NCI-H774 (cell line): Measurements from ENCODE around the gene FREM3.

ENCODE experiments used
- DNase-seq: peaks from one replicate; lab custom pipeline; 2025; lab: John Stamatoyannopoulos, UW

Gene FREM3

DNA sequence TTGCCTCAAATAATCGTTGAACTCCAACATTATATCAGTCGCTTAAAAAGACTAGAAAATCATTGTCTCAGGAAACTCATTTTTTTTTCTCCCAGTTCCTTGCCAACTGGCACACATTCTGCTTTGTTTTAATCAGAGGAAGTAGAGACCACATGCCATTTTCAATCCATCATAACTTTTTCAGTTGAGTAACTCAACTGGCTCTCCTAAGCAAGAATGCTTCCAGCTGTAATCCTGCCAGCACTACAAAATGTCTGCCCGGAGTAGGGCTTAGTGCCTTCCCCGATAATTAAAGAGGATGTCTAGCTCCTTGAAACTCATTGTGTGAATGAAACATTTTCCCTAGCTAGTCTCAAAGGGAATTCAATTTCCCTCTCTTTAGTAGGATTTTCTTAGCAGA is 33.0 kb downstream of the FREM3 start:
- no peak for DNase-seq

GRCh38 chr4:143658336-143658735 is 42.1 kb downstream of the FREM3 start:
- DNase-seq: no peak

GRCh38 chr4:143654571-143654970 is 45.9 kb downstream of the FREM3 start:
- DNase-seq: no peak

GRCh38 chr4:143653031-143653430 is 47.4 kb downstream of the FREM3 start:
- DNase-seq: no peak

- DNase-seq: no peak
These were observed 57.1 kb downstream of the FREM3 start for GRCh38 chr4:143643399-143643798.

- DNase-seq: no peak
These were observed 57.9 kb downstream of the FREM3 start for GRCh38 chr4:143642611-143643010.

DNA sequence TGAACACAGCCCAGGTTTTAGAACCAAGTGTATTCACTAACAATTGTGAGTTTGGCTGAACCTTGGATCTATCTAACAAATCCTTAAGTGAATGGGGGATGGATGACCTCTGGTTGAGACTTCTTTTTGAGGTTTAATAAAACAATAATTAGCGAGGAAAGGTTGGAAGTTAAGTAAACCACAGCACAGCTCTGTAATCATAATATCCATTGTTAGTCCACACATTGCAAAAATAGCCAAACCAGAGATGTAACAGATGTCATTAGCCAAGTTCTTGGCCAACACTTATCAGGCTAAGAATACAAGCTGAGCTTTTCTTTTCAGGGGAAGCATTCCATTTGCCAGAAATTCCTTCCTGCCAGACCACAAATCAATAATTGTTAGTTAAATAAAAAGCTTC is 59.1 kb downstream of the FREM3 start:
- DNase-seq: no peak

DNA sequence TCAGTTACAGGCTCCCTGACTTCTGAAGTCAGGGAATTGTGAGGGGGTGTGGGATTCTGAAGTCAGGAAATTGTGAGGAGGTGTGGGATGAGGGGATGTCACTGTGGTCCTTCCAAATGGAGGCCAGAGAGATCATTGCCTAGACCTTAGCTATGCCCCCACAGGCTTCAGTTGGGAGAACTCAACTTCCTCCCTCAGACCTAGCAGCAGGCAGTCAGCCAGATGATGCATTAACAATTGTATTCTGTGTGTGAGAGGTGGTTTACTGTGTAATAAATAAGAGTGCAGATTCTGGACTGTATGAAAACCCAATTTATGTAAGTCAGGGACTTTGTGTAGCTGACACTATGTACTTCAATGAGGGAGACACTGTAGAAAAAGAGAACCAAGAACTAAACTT is 65.7 kb downstream of the FREM3 start:
- no peak for DNase-seq

DNA sequence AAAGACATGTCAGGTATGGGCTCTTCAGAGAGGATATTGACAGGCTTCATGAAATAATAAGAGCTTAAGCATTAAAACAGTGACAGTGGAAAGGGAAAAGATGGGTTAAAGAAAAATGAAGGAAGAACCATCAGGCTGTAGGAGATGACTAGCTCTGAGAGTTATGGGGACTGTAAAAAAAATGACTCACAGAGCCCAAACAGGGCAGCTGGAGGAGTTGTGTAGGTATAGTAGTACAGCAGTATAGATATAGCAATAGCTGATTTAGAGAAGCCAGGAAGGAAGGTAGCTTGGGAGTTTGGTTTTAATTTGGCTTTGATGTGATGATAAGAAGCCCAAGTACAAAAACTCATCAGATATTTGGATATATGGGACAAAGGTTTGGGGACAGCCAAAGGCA is 66.6 kb downstream of the FREM3 start:
- no peak for DNase-seq

DNA sequence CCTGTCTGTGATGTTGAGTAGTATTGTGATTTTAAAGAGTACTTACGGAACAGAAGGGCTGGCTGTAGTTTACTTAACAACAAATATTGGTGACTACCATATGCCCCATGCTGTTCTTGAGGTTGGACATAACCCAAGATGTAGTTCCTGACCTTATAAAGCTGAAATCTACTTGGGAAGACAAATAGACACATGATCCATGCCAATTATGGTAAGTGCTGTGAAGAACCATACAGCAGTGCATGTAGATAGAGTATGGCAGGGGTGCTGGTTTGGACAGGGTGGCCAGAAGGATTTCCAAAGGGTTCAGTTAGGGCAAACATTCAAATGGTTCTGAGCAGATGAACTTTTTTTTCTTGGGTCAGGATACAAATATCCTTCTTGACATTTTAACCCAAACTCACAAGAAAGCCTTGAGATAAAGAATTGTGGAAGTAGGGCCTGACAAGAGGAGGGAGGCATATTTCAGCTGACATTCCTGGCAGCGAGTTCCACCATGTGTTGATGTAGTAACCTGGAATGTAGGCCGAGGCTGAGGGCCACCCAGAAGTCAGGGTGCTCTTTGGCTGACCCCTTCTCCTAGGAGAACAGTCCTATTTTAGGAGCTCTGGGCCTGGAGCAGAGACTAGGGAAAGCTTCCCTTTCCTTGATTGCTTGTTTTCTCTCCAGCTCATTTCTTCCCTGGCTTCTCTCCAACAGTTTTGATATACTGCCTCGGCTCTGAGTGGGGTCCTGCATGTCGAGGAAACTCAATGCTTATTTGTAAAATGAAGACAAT is 74.2 kb downstream of the FREM3 start:
- DNase-seq: peak; percentile 1

- no peak for DNase-seq
These were observed 74.8 kb downstream of the FREM3 start for GRCh38 chr4:143625632-143626031.

- no peak for DNase-seq
These were observed 76.6 kb downstream of the FREM3 start for GRCh38 chr4:143623896-143624295.

DNA sequence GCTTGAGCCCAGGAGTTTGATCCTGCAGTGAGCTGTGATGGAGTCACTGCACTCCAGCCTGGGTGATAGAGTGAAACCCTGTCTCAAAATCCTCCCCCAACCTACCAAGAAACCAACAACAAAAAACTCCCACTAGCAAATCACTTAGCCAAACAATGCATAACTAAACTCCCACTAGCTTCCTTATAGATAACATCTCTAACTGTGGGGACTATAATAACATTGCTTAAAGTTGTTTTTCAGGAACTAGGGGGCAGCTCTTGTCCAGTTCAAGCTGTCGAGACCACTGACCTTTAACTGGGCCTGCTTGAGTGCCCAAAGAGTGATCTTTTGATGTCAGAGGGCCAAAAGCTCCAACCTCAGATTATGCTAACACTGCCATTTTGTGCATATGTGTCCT is 81.7 kb downstream of the FREM3 start:
- no peak for DNase-seq

- DNase-seq: no peak
These were observed 82.3 kb downstream of the FREM3 start for GRCh38 chr4:143617994-143618679.

DNA sequence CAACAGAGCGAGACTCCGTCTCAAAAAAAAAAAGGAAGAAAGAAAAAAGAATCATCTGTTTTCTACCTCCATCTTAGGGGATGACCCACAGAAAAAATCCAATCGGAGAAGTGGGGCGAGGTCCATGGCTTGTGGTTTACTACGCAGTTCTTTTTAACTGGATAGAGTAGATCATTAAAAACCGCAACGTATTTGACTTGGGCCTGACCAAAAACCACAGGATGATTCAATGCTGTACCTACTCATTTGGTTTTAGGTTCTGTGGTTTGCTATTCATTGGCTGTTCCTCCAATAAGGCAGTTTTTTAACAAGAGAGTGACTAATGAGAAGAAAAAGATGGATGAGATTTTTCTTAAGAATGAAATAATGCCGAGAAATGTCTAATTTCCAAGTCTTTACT is 83.7 kb downstream of the FREM3 start:
- no peak for DNase-seq

DNA sequence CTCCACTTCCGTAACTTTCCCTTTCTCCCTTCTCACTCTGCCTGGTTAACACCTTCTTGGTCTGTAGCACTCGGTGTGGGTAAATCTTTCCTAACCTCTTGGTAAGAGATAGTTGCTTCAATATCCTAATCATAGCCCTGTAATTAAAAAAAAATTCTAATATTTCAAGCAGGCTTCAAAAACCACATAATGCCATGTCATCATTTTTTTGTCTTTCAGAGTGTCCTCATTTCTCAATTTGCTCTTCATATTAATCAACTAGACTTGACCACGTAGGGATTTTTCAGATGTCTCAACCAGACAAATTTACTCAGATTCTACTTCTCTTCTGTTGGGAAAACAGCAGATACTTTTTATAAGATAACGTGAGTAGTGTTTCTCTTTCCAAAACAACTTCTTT is 91.0 kb downstream of the FREM3 start:
- no peak for DNase-seq

- no peak for DNase-seq
These were observed 94.0 kb downstream of the FREM3 start for GRCh38 chr4:143606480-143606879.

- no peak for DNase-seq
These were observed 100.6 kb downstream of the FREM3 start for GRCh38 chr4:143599827-143600226.

DNA sequence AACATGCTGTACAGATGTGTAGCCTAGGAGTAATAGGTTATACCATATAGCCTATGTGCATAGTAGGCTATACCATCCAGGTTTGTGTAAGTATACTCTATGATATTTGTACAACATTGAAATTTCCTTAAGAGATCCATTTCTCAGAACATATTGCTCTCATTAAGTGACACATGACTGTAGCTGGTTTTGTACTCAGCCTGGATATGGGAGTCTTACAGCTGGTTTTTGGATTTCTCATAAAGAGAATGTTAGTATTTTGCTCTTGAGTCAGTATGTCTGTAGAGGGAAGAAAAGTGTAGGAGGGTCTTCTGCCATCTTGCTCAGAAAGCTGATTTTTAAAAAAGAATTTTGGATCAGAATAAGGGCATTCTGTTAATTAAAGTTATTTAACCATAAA is 101.7 kb downstream of the FREM3 start:
- DNase-seq: no peak

DNA sequence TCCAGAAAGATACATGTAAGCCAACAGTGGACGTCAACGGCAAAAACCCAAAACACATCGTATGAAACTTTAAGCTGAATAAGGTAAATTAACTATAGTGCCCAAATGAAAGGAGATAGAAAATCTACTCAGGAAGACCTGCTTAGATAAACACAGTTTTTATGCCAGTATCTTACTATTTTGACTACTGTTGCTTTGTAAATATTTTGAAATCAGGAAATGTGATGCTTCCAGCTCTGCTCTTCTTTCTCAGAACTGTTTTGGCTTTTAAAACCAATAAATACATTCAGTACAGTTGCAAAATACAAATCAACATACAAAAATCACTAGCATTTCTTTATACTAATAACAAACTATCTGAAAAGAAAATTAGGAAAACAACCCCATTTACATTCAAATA is 103.2 kb downstream of the FREM3 start:
- DNase-seq: no peak

GRCh38 chr4:143587703-143588102 is 112.8 kb downstream of the FREM3 start:
- no peak for DNase-seq

GRCh38 chr4:143586080-143586479 is 114.4 kb downstream of the FREM3 start:
- DNase-seq: no peak

DNA sequence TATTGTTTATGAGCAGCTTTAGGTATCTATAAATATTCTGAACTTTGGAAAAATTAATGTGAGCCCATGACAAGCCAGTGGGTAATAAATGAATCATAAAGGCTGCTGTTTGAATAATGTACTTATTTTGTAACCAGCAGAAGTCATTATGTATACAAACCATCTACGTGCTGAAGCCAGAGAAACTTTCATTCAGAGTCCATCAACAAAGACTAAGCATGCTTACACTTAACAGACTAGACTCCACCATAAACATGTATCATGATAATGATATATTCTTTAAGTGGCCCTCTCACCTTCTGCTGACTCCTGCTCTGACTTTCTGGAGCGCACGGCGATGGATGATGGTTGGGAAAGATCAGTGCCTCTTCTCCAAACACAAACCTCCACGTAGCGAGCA is 114.9 kb downstream of the FREM3 start:
- DNase-seq: no peak
